Activated naive CD4-positive, alpha-beta T cell treated with anti-CD3 and anti-CD28 coated beads, Interleukin-2, amount 50 U/mL, for 24 hours (primary cell): ENCODE data around the gene ASPG.

Experiments used
- H3K27ac Mint-ChIP-seq: one replicate; pipeline ENCODE4 v1.8.0; 2021; ENCODE audit warnings: mild to moderate bottlenecking, mixed read lengths
- H3K27me3 Mint-ChIP-seq: one replicate; pipeline ENCODE4 v1.8.0; 2021; ENCODE audit warnings: mixed read lengths
- H3K36me3 Mint-ChIP-seq: one replicate; pipeline ENCODE4 v1.8.0; 2021; ENCODE audit warnings: mixed read lengths
- H3K4me1 Mint-ChIP-seq: one replicate; pipeline ENCODE4 v1.8.0; 2021; ENCODE audit warnings: mixed read lengths
- H3K4me3 Mint-ChIP-seq: one replicate; pipeline ENCODE4 v1.8.0; 2021; ENCODE audit warnings: mild to moderate bottlenecking, mixed read lengths
- H3K9me3 Mint-ChIP-seq: one replicate; pipeline ENCODE4 v1.8.0; 2021; ENCODE audit warnings: mixed read lengths

Gene ASPG

GRCh38 chr14:104114421-104115130, 29.1 kb downstream of the ASPG start:
- no peaks in the 10 kb centered on the region for H3K9me3 Mint-ChIP-seq
- H3K27ac Mint-ChIP-seq, result no peak overlapping the region
- H3K4me3 Mint-ChIP-seq, result no peak overlapping the region
- no peaks in the 10 kb centered on the region for H3K4me1 Mint-ChIP-seq
- H3K27me3 Mint-ChIP-seq, result peaks cover 22% of the 10 kb centered on the region
- H3K36me3 Mint-ChIP-seq, result no peaks in the 10 kb centered on the region

GRCh38 chr14:104115131-104115600, 29.7 kb downstream of the ASPG start:
- Mint-ChIP-seq H3K9me3 (no peaks in the 10 kb centered on the region), H3K27me3 (peaks cover 22% of the 10 kb centered on the region), H3K4me1 (no peaks in the 10 kb centered on the region), H3K4me3 (no peak overlapping the region), H3K27ac (no peak overlapping the region), H3K36me3 (no peaks in the 10 kb centered on the region)

GRCh38 chr14:104115691-104116287, 30.3 kb downstream of the ASPG start:
- no peaks in the 10 kb centered on the region for H3K36me3 Mint-ChIP-seq
- H3K27me3 Mint-ChIP-seq, result peaks cover 25% of the 10 kb centered on the region
- H3K27ac Mint-ChIP-seq, result no peak overlapping the region
- H3K4me3 Mint-ChIP-seq, result peak overlapping the region; percentile 30
- H3K9me3 Mint-ChIP-seq, result no peaks in the 10 kb centered on the region
- H3K4me1 Mint-ChIP-seq, result no peaks in the 10 kb centered on the region

- Mint-ChIP-seq H3K27me3 (peaks cover 26% of the 10 kb centered on the region), H3K27ac (no peak overlapping the region), H3K4me3 (peak overlapping the region; percentile 30), H3K4me1 (no peaks in the 10 kb centered on the region), H3K9me3 (no peaks in the 10 kb centered on the region), H3K36me3 (no peaks in the 10 kb centered on the region)
Measured at GRCh38 chr14:104116288-104116755, 30.8 kb downstream of the ASPG start.

GRCh38 chr14:104116756-104117340, 31.3 kb downstream of the ASPG start:
- Mint-ChIP-seq H3K4me3 (peak overlapping the region; percentile 52), H3K27me3 (peaks cover 26% of the 10 kb centered on the region), H3K36me3 (no peaks in the 10 kb centered on the region), H3K4me1 (no peaks in the 10 kb centered on the region), H3K9me3 (no peaks in the 10 kb centered on the region), H3K27ac (no peak overlapping the region)

- no peaks in the 10 kb centered on the region for H3K4me1 Mint-ChIP-seq
- no peaks in the 10 kb centered on the region for H3K9me3 Mint-ChIP-seq
- peak overlapping the region; percentile 52 for H3K4me3 Mint-ChIP-seq
- H3K36me3 Mint-ChIP-seq, result no peaks in the 10 kb centered on the region
- peaks cover 26% of the 10 kb centered on the region for H3K27me3 Mint-ChIP-seq
- H3K27ac Mint-ChIP-seq, result no peak overlapping the region
Measured at GRCh38 chr14:104117341-104118005, 32.0 kb downstream of the ASPG start.

GRCh38 chr14:104118006-104118844, 32.7 kb downstream of the ASPG start:
- no peak overlapping the region for H3K4me3 Mint-ChIP-seq
- H3K36me3 Mint-ChIP-seq, result no peaks in the 10 kb centered on the region
- H3K9me3 Mint-ChIP-seq, result no peaks in the 10 kb centered on the region
- no peaks in the 10 kb centered on the region for H3K4me1 Mint-ChIP-seq
- peaks cover 26% of the 10 kb centered on the region for H3K27me3 Mint-ChIP-seq
- H3K27ac Mint-ChIP-seq, result no peak overlapping the region

GRCh38 chr14:104119119-104119487, 33.6 kb downstream of the ASPG start:
- Mint-ChIP-seq H3K27me3 (peaks cover 31% of the 10 kb centered on the region), H3K4me1 (no peaks in the 10 kb centered on the region), H3K27ac (no peak overlapping the region), H3K36me3 (peaks cover 2% of the 10 kb centered on the region), H3K9me3 (peaks cover 5% of the 10 kb centered on the region), H3K4me3 (no peak overlapping the region)

GRCh38 chr14:104119488-104120251, 34.2 kb downstream of the ASPG start:
- Mint-ChIP-seq H3K4me3 (no peak overlapping the region), H3K36me3 (peaks cover 2% of the 10 kb centered on the region), H3K9me3 (peaks cover 6% of the 10 kb centered on the region), H3K4me1 (no peaks in the 10 kb centered on the region), H3K27ac (no peak overlapping the region), H3K27me3 (peaks cover 31% of the 10 kb centered on the region)

GRCh38 chr14:104120281-104120741, 34.8 kb downstream of the ASPG start:
- Mint-ChIP-seq H3K27me3 (peaks cover 29% of the 10 kb centered on the region), H3K4me1 (no peaks in the 10 kb centered on the region), H3K9me3 (peaks cover 10% of the 10 kb centered on the region), H3K27ac (no peak overlapping the region), H3K36me3 (peaks cover 5% of the 10 kb centered on the region), H3K4me3 (no peak overlapping the region)

- no peaks in the 10 kb centered on the region for H3K4me1 Mint-ChIP-seq
- H3K9me3 Mint-ChIP-seq, result peaks cover 11% of the 10 kb centered on the region
- H3K36me3 Mint-ChIP-seq, result peaks cover 5% of the 10 kb centered on the region
- no peak overlapping the region for H3K4me3 Mint-ChIP-seq
- peaks cover 26% of the 10 kb centered on the region for H3K27me3 Mint-ChIP-seq
- no peak overlapping the region for H3K27ac Mint-ChIP-seq
Measured at GRCh38 chr14:104121142-104121541, 35.6 kb downstream of the ASPG start.

- Mint-ChIP-seq H3K9me3 (peaks cover 11% of the 10 kb centered on the region), H3K27me3 (peaks cover 32% of the 10 kb centered on the region), H3K4me1 (no peaks in the 10 kb centered on the region), H3K4me3 (no peak overlapping the region), H3K36me3 (peaks cover 5% of the 10 kb centered on the region), H3K27ac (no peak overlapping the region)
Measured at GRCh38 chr14:104123879-104124278, 38.4 kb downstream of the ASPG start.

- no peak overlapping the region for H3K27ac Mint-ChIP-seq
- H3K4me3 Mint-ChIP-seq, result no peak overlapping the region
- peaks cover 29% of the 10 kb centered on the region for H3K27me3 Mint-ChIP-seq
- peaks cover 20% of the 10 kb centered on the region for H3K9me3 Mint-ChIP-seq
- H3K36me3 Mint-ChIP-seq, result peaks cover 7% of the 10 kb centered on the region
- no peaks in the 10 kb centered on the region for H3K4me1 Mint-ChIP-seq
Measured at GRCh38 chr14:104125011-104125410, 39.5 kb downstream of the ASPG start.

GRCh38 chr14:104126753-104127152, 41.3 kb downstream of the ASPG start:
- H3K4me3 Mint-ChIP-seq, result no peak overlapping the region
- peaks cover 21% of the 10 kb centered on the region for H3K9me3 Mint-ChIP-seq
- peaks cover 30% of the 10 kb centered on the region for H3K27me3 Mint-ChIP-seq
- no peak overlapping the region for H3K27ac Mint-ChIP-seq
- H3K36me3 Mint-ChIP-seq, result peaks cover 7% of the 10 kb centered on the region
- no peaks in the 10 kb centered on the region for H3K4me1 Mint-ChIP-seq
